Globus pallidus (tissue), 1 donor: Measurements from ENCODE around the gene YIPF3.
A peak's percentile ranks its signal among the peaks of the same experiment; 100 is the strongest.
"Not testable (repeated sequence)": the region's sequence is repeated elsewhere in the genome, so short reads cannot be mapped to it uniquely, and the experiment has no call there.

Source experiments
- DNase-seq: peaks from one replicate; pipeline ENCODE4 v3.0.0-alpha.2; 2015; ENCODE audit warnings: low spot score

Gene YIPF3

GRCh38 chr6:43509984-43510826 lies 6.5 kb downstream of the YIPF3 start, which contains the start of gene LRRC73:
Gene LRRC73, minus strand, starts transcription at chr6:43510346. Its CDS starts 561 bp downstream, at chr6:43509785.
- peak; percentile 82 for DNase-seq

DNA sequence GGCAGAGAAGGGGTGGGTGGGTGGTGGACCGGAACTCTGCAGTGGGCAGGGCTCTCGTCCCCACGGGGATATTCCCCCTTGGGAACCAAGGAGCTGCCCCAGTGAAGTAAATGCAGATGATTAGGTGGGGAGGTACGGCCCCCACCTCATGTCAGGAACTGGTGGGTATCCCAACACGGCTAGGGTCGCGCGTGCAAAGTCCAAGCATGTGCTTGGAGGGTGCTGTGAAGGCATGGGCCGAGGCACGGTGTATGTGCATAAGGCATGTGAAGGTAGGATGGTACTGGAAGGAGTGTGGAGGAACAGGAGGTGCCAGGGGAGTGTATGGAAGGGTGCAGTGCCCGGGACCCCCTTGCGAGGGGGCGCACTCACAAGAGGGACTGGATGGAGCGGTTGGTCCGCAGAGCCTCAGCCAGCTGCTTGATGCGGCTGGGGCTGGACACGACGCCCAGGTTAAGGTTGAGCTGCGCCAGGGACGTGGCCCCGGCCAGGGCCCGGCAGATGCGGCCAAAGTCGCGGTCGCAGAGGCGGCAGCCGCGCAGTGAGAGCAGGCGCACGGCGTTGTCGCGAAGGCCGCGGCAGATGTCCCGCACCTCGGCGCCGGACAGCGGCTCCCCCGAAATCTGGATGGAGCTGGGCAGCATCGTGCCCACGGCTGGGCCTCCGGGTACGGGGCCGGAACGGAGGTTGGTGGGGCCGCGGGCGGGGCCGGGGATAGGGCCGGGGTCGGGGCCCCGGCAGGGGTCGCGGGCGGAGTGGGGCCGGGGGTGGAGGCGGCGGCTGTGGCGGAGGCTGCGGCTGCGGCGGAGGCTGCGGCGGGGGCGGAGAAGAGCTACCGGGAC lies 7.4 kb downstream of the YIPF3 start:
- DNase-seq, result no peak

DNA sequence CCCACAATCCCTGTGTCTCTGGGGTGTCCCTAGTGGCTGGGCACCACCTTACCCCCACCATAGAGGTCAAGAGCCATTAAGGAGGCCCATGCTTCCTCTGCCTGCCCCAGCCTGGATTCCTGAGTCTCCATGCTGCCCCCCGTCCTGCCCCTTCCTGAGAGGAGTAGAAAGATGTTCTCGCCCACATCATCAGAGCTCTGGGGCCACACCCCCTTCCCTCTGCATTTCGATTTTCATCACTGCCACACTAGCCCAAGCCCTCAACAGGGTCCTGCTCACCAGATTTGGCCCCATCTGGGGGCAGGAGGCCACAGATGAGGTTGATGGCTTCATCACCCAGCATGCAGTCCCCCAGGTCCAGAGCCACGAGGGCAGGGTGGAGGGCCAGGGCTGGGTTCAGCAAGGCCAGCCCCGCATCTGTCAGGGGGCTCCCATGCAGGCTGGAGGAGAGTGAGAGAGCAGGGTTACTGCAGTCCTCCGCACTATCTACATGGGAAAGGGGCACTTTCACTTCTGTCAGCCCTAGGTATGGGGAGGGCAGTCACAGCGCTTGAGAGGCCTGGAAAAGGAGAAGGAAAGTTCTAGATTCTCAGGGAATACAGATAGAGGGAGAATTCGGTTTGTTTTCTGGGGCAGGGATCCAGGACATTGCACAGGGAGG lies 8.1 kb downstream of the YIPF3 start:
- DNase-seq, result no peak

GRCh38 chr6:43506667-43507471 lies 9.9 kb downstream of the YIPF3 start:
- peak; percentile 82 for DNase-seq

GRCh38 chr6:43506171-43506570 lies 10.6 kb downstream of the YIPF3 start:
- no peak for DNase-seq

DNA sequence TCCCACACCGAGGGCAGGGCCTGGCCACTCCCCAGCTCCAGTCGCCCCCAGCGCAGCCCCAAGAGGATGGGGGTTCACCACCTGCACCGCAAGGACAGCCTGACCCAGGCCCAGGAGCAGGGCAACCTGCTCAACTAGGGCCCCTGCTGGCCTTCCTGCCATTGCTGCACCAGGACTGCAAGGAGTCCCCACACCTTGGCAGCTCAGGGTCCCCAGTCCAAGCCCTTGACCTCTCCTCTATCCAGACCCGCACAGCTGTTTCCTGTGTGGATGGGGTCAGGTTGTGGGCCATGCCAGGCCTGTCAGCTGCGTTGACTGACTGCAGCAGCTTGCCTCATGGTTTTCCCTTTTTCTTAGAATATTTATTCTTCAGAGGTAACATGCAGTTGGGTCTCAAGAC lies 11.0 kb downstream of the YIPF3 start:
- no peak for DNase-seq

DNA sequence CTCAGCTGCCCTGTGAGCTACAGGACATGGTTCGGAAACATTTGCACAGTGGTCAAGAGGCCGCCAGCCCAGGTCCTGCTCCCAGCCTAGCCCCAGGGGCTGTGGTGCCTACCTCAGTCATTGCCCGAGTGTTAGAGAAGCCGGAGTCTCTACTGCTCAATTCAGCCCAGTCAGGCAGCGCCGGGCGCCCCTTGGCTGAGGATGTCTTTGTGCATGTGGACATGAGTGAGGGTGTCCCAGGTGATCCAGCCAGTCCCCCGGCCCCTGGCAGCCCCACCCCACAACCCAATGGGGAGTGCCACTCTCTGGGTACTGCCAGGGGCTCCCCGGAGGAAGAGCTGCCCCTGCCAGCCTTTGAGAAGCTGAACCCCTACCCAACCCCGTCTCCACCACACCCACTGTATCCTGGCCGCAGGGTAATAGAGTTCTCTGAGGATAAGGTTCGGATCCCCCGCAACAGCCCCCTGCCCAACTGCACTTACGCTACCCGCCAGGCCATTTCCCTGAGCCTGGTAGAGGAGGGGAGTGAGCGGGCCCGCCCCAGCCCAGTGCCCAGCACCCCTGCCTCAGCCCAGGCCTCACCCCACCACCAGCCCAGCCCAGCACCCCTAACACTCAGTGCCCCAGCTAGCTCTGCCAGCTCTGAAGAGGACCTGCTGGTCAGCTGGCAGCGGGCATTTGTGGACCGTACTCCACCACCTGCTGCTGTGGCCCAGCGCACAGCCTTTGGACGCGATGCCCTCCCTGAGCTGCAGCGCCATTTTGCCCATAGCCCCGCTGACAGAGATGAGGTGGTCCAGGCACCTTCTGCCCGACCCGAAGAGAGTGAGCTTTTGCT lies 11.8 kb downstream of the YIPF3 start:
- DNase-seq, result no peak

DNA sequence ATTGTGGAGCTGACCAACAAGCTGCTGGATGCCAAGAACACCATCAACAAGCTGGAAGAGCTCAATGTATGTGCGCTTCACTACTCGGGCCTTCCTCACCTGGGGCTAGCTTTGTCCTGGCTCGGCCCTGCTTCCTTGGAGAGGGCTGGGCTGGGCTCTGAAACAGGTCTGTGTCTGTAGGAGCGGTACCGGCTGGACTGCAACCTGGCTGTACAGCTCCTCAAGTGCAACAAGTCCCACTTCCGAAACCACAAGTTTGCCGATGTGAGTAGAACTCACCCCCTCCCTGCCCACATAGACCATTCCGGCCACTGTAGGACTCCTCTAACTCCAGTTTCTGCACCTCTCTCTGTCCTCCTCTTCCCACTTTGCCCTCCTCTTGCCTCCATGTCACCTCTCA lies 13.3 kb downstream of the YIPF3 start:
- DNase-seq, result no peak

GRCh38 chr6:43502666-43503065 lies 14.1 kb downstream of the YIPF3 start:
- no peak for DNase-seq

DNA sequence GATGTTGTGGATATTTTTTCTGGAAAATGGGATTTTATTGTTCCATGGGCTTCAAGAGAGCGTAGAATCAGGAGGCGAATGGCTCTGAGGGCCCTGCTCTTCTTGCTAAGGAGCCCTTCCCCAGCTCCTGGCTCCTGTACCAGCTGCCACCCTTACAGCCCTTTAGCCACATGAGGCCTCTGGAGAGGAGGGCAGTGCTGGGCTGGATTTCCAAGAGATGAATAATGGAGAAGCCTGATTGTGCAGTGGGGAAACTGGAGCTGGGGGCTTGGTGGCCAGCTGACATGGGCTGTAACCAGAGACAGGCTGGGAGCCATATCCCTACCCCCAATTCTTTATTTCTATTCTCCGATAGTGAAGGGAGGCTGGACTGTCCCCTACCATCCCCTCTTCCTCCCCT lies 15.8 kb downstream of the YIPF3 start:
- DNase-seq, result no peak

DNA sequence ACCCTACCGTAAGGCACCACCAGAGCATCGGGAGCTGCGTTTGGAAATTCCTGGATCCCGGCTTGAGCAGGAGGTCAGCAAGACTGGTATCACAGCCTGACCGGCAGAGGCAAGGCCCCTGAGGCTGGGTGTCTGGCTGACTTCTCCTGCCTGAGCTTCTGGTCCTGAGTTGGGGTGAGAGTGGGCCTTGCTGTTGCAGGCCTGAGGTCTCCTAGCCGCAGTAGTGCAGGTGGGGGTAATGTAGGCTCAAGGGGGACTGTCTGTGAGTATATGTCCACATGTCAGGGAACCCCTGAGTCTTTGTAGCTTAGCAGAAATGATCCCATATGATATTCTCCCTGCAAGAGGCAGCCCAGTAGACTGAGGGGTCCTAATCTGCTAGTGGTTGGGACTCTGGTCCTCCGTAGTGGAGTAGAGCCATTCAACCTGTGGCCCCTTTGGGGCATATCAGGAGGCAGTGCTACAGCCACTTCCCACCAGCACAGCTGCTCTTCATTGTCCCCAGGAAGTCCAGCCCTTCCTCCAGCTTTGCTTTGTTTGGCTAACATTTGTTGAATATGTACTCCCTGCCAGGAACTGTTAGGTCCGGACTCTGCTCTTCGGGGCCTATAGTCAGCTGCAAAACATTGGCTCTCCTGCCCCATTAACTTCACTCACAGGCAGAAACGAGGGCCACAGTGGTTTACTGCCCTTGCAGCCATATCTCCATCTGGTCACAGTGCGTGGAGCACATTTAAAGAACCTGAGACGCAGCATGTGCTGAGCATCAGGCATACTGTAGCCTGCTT lies 17.5 kb downstream of the YIPF3 start:
- no peak for DNase-seq

- DNase-seq, result not testable (repeated sequence)
Measured at GRCh38 chr6:43498291-43498690, 18.4 kb downstream of the YIPF3 start.

DNA sequence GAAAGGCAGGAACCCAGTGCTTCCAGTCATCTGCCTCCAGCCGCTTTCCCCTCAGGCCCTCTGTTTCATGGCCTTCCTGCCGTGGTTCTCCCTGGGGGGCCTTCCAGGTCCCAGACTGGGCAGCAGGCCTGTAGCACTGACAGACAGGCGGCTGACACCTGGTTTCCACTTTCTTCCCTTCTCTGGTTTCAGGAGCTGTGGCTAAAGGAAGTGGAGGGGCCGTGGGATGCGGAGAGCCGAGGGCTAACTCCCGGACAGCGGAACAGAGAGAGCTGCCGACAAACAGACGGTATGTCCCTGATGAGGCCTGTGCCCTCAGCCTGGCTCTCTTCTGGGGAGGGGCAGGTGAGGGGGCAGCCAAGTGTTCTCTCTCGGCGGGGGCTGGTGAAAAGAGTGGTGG lies 19.0 kb downstream of the YIPF3 start:
- DNase-seq, result no peak

GRCh38 chr6:43497129-43497396 lies 19.7 kb downstream of the YIPF3 start:
- no peak for DNase-seq

GRCh38 chr6:43496370-43497128 lies 20.2 kb downstream of the YIPF3 start:
- peak; percentile 53 for DNase-seq

GRCh38 chr6:43495409-43495941 lies 21.3 kb downstream of the YIPF3 start:
- DNase-seq, result no peak

DNA sequence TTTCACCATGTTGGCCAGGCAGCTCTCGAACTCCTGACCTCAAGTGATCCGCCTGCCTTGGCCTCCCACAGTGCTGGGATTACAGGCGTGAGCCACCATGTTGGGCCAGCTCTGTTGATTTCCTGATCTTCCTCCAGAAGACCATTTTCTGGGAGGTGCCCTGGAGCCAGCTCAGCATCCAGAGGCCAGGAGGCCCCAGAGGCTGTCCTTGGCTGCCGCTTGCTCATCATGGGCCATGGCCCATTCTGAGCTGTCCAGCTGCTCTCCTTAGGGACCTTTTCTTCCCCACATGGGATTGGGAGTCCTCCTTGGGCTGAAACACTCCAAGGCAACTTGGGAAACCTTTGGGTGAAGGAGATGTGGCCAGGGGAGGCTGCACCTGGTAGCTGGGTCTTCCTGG lies 22.0 kb downstream of the YIPF3 start:
- DNase-seq, result no peak

DNA sequence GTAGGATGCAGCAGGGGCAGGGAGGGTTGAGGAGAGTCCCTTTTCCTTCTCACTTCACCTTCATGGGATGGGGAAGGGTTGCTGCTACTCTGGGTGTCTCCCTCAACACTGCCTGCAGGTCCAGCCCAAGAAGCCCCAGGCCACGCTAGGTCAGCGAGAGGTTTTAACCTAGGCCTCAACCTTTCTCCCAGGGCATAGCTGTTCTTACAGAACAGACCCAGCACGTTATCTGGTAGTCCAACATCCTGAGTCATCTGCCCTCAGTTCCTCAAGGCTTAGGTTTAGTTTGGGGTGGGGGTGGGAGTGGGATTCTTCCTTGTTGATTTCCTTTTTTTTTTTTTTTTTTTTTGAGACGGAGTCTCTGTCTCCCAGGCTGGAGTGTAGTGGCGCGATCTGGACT lies 22.4 kb downstream of the YIPF3 start:
- DNase-seq, result no peak

DNA sequence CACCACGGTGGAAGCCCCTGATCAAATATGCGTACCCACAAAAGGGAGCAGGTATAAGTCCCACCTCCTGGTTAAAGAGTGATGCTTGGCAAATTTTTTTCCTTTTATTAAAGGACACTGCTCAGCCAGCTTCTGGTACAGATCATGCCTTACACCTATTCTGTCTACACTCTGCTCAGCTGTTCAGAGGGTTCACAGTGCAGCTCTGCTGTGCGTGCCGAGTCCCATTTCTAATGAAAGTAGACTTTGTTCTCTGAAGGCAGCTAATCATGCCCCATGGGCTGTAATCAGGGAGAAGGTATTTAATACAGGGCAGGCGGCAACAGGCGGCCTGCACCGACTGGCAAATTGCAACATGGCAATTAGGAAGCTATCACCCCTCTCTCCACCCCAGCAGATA lies 22.9 kb downstream of the YIPF3 start:
- DNase-seq, result peak; percentile 61
